Fibroblast of villous mesenchyme (primary cell): ENCODE data around the gene TSPAN14. TPM values are rescaled to one million over a fixed set of nuclear protein-coding genes. Genes with fewer than 3 reads are reported as not detected.

ENCODE experiments used
- DNase-seq: peaks from one replicate; pipeline ENCODE4 v3.0.0-alpha.2; 2010; ENCODE audit warnings: low read depth
- H3K4me3 ChIP-seq: 2 replicates; pipeline ENCODE4 v1.5.1; 2011; ENCODE audit warnings: low read depth, mild to moderate bottlenecking, low read length
- total RNA-seq: library from RNA; depleted of rRNA; stranded (reverse); fragments of >200 nt; gene quantifications from 2 replicates; pipeline ENCODE4 v1.2.3, GENCODE V29; 2012
- TF ChIP-seq, protein P1 (sequence below): IDR thresholded peaks from 2 replicates; pipeline ENCODE4 v1.5.1; 2012; ENCODE audit warnings: low read depth, mild to moderate bottlenecking, low read length; ENCODE audit not compliant: insufficient read depth

TSPAN14 gene
- total RNA-seq, 1 donor: 51.4 TPM

- no peak overlapping the region for H3K4me3 ChIP-seq
- TF ChIP-seq, protein P1, sequence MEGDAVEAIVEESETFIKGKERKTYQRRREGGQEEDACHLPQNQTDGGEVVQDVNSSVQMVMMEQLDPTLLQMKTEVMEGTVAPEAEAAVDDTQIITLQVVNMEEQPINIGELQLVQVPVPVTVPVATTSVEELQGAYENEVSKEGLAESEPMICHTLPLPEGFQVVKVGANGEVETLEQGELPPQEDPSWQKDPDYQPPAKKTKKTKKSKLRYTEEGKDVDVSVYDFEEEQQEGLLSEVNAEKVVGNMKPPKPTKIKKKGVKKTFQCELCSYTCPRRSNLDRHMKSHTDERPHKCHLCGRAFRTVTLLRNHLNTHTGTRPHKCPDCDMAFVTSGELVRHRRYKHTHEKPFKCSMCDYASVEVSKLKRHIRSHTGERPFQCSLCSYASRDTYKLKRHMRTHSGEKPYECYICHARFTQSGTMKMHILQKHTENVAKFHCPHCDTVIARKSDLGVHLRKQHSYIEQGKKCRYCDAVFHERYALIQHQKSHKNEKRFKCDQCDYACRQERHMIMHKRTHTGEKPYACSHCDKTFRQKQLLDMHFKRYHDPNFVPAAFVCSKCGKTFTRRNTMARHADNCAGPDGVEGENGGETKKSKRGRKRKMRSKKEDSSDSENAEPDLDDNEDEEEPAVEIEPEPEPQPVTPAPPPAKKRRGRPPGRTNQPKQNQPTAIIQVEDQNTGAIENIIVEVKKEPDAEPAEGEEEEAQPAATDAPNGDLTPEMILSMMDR: no peak
- no peak for DNase-seq
These were observed 33.9 kb downstream of the TSPAN14 start for GRCh38 chr10:80487791-80488538.

DNA sequence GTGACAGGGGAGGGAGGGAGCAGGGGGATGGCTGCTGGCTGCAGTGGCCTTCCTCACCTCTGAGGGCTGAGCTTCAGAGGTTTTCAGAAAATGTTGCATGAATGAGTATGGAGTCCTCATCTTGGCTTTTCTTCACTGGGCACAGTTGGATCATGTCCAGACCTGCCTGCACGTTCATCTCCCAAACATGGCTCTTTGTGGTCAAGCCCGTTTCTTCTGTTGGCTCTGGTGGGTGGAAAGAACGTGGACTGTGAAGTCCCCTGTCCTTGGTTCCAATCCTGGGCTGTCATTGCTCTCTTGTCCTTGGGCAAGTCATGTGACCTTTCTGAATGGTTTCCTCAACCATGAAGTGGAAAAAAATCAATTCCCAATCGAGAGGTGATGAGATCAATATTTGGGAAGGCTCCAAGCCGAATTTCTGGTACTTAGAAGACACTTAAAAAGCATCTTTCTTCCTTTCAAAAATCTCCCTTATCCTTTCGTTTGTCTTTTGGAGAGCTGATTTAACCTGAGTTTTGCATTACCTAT, 34.5 kb downstream of the TSPAN14 start:
- DNase-seq: no peak
- TF ChIP-seq, protein P1: no peak
- H3K4me3 ChIP-seq: no peak overlapping the region

DNA sequence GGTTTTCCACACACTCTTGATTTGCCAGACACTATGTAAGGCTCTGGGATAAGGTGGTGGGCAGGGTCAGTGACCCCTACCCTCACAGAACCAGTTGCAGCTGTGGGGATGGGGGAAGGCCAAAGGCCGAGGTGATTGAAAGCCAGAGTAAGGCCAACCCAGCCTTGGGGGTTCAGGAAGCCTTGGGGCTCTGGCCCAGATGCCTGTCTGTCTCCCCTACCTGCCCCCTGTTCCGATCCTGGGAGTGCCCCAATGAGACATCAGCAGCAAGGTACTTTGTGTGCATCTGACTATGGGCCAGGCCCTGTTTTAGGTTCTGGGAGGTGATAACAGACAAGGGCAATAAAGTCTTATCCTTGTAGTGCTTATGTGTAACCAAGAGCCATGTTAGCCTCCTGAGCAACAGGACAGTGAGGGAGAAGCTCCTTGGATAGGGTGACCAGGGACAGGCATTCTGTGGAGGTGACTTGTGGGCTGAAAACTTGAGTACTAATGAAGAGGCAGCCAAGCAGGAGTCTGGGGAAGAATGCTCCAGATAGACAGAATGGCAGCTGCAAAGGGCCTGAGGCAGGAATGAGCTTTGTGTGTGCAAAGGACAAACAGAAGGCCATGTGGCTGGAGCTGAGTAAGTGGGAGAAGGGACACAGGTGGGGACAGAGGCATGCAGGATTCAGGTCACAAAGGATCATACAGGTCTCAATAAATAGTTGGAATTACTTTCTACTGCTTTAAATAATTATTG, 35.4 kb downstream of the TSPAN14 start:
- TF ChIP-seq, protein P1: no peak
- H3K4me3 ChIP-seq: no peak overlapping the region
- no peak for DNase-seq

DNA sequence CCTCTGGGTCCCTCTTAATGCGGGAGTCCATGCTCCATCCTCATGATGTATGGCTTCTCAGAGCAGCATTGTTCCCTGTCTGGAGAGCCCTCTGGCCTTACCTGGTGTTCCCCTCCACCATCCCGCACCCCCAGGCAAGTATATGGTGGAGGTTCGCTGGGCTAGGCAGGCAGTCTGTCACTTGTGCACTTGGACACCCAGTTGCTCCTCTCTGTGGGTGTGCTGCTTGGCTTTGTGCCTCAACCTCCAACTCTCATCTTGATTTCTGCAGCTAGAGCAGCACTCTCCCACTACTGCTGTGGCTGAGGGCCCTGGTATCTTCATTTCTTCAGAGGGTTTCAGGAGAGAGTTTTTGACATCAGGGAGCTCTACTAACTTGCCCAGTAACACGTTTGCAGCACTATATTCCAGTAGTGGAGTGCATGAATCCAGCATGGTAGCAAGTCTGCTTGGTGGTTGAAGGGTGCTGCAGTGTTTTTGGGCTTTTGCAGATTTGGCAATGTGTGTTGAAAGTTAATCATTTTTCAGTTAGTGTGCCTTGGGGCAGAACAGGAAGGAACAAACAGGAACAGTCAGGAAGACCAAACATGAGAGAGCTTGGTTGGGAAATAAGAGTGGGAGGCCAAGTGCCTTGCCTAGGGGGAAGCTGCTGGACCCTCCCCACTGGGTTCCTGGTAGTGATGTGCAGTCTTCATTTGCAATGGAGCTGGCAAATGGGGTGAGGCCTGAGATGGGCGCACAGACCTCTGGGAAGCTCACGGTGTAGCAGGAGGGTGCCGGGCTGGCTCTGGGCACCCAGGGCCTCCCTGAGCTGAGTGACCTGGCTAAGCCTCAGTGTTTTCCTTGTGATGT, 37.4 kb downstream of the TSPAN14 start:
- no peak overlapping the region for H3K4me3 ChIP-seq
- TF ChIP-seq, protein P1: no peak
- no peak for DNase-seq

GRCh38 chr10:80492848-80493521, 38.9 kb downstream of the TSPAN14 start:
- DNase-seq: peak; percentile 40
- TF ChIP-seq, protein P1: no peak
- H3K4me3 ChIP-seq: no peak overlapping the region

DNA sequence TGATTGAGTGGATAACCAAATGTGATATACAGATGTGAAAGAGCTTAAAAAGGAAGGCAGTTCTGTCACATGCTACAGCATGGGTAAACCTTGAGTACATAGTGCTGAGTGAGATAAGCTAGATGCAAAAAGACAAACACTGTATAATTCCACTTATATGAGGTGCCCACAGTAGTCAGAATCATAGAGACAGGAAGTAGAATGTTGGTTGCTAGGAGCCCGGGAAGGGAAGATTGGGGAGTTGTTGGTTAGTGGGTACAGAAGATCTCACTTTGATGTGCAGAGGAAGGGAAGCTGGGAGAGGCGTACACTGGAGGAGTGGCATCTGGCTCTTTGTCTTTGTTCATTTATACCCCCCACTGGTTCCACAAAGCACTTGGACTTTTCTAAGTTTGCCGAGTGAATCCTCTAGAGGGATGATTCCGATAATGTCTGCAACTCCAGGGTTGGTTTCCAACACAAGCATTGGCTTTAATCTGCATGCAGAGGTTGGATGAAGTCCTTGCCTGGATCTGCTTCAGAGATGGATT, 39.5 kb downstream of the TSPAN14 start:
- TF ChIP-seq, protein P1: no peak
- peak; percentile 30 for DNase-seq
- H3K4me3 ChIP-seq: no peak overlapping the region
